Activated CD4-positive, alpha-beta T cell treated with anti-CD3 and anti-CD28 coated beads, Interleukin-2, amount 50 U/mL, for 4 hours (primary cell): ENCODE data around the gene NEO1.

Source experiments
- DNase-seq, 2 experiments: peaks; one replicate each; pipeline ENCODE4 v3.0.0-alpha.2; 2020

NEO1 gene

GRCh38 chr15:73028831-73029451 is 23.3 kb upstream of the NEO1 start:
- DNase-seq, result no peak

- DNase-seq, result no peak
These were observed 22.1 kb upstream of the NEO1 start for GRCh38 chr15:73030122-73030679.

GRCh38 chr15:73031648-73032047 is 20.6 kb upstream of the NEO1 start:
- no peak for DNase-seq

DNA sequence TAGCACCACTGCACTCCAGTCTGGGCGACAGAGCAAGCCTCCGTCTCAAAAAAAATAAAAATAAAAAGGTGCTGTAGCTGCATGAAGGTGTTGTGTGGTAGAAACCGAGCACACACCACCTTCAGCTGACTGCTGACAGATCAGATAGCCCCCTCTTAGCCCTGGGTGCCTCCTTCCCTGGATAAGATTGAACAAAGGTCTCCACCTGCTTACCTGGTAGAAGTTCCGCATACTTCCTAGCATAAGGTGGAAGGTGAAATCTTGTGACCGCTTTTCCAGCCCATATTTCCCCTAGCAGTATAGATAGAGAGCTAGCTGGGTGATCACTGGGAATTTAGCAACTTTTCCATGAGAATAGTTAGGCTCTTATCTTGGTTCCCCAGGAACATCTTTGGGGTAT is 18.7 kb upstream of the NEO1 start:
- no peak for DNase-seq

DNA sequence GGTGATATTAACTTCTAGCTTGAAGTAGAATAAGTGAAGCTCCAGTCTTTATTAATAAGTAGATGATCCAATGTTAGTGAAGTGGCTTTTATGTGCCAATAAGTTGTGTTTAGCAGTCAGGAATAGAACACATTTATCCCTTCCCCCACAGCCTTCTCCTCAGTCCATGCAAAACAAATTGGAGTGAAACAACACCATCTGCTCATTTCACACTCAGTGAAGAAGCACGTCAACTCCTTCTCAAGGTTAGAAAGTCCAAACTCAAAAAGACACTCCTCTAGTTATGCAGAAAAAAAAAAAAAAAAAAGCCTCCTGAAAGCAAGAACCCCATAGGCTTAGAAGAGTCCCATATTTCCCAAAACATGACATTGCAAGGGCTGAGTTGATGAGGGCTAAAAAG is 18.0 kb upstream of the NEO1 start:
- no peak for DNase-seq

- DNase-seq, result no peak
These were observed 17.0 kb upstream of the NEO1 start for GRCh38 chr15:73035221-73035620.

GRCh38 chr15:73038220-73038619 is 14.0 kb upstream of the NEO1 start:
- no peak for DNase-seq

GRCh38 chr15:73046073-73046472 is 6.2 kb upstream of the NEO1 start:
- no peak for DNase-seq

DNA sequence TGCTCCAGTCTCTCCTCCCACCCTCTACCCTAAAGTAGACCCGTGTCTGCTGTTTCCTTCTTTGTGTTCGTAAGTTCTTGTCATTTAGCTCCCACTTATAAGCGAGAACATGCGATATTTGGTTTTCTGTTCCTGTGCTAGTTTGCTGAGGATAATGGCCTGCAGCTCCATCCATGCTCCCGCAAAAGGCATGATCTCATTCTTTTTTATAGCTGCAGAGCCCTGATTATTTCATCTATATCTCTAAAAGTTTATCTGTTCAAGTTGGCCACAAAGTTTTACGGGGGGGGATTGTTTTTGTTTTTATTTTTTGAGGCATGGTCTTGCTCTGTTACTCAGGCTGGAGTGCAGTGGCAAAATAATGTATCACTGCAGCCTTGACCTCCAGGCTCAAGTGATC is 4.4 kb upstream of the NEO1 start:
- DNase-seq, result no peak

GRCh38 chr15:73048624-73049295 is 3.5 kb upstream of the NEO1 start:
- DNase-seq, result no peak

DNA sequence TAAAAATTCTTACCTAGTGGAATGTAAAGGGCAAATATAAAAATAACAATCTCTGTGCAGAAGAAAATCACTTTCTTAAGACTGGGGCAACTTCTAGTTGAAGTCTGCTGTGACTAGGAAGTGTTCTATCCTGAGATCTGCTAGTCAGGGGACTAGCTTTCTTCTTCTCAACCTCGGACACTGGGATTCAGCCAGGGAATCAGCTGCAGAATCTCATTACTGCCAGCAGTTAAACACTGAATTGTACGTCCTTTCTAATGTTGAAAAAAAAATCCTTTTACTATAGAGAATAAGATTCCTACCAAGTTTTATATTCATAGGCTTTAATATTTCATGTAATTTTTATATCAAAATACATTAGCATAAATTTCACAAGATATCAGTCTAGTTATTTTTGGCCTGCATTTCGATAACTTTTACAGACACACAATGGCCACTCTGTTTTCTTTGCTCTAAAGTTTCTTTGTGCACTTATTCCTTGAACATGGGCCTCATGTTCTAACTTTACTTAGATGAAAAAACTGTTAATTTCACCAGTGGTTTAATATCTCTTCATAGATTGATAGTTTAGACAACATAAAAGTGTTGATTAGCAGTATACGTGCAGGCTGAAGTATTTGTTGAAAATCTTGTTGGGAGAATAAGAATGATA is 2.6 kb upstream of the NEO1 start:
- DNase-seq, result no peak

DNA sequence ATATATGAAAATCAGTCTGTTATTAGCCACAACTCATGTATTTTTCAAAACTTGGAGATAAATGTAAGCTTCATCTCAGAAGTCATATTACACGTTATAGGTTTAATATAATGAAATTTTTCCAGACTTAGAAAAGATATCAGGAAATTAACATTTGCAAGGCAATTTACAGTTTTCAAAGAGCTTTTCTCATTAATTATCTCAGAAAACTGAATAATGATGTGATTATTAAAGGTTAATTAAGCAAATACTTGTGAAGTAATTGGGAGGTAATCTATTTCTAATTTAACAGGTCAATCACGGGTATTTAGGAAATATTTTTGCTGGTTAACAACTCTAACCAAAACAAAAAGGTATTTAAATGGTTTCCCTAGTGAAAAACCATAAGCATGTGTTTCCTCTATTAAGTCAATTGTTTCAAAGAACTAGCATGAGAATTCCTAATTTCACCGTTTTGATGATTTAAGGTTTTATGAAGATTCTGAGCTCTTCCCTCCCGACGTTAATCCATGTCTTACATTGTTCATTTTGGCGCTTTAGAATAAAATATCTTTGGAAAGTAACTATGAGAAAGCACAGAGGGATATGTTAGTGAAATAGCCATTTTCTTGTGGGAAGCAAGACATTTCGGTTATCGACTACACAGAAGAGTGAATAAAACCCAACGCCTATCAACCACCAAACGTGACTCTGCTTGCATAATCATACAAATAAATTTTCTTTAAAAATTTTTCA is 1.5 kb upstream of the NEO1 start:
- no peak for DNase-seq

DNA sequence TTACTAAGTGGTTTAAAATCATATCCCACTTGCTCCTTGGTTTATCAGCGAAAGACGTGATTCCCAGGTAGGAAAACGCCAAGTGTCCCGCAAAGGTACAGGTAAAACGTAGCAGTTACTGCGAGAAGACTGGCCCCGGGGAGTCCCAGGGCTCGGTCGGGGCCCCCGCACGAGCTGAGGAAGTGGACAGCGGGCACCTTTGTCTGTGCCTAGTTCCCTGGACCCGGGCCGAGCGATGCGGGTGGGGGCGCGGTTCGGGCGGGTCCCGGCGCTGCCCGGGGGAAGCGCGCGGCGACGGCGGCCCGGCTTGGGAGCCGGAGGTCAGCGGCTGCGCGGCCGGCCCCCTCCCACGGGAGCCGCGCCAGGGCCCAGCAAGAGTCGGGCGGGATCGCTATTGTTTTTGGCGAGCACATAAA is 864 bp upstream of the NEO1 start:
- peak in 1 of 2 experiments; percentile 2 for DNase-seq

DNA sequence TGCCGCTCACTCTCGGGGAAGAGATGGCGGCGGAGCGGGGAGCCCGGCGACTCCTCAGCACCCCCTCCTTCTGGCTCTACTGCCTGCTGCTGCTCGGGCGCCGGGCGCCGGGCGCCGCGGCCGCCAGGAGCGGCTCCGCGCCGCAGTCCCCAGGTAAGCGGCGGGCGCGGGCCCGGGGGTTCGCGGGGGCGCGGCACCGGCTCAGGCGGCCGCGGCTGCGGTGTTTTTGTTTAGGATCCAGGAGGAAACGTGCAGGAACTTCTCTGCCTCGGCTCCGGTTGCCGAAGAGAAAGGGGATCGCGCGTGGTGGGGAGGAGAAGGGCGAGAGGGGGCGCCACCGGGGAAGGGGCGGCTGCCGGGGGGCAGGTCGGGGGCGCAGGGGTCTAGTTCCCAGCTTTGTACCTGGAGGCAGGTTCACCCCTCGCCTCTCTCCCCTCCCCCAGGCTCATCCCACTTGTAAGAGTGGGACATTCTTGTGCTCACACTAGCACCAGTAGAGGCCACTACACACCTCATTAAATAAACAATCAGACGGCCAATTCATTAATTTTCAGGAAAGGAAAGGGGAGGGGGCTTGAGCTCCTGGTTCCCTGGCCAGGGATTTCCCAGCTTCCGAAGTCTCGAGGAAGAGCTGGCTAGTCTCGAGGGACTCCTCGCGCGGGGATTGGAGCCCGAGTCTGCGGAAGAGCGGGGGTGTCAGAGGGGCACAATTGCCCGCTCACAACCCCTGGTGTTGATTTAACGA is 562 bp downstream of the NEO1 start:
- peak; percentile 1 to 11 for DNase-seq

DNA sequence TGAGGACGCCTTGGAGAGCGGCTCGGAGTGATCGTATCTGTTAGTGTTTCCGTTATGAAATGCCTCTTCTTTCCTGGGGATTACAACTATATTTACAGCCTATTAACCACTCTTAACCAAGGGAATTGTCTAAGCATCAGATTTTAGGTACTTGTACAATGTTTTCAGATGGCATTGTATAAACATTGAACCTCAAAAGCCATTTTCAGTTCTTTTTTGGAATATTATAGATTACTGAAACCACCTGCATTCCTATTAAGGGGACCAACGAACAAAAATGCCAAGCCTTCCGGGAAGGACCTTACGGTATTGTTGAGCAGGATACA is 1.1 kb downstream of the NEO1 start:
- no peak for DNase-seq

GRCh38 chr15:73054417-73054953 is 2.2 kb downstream of the NEO1 start:
- DNase-seq, result no peak

GRCh38 chr15:73056460-73056859 is 4.2 kb downstream of the NEO1 start:
- no peak for DNase-seq

DNA sequence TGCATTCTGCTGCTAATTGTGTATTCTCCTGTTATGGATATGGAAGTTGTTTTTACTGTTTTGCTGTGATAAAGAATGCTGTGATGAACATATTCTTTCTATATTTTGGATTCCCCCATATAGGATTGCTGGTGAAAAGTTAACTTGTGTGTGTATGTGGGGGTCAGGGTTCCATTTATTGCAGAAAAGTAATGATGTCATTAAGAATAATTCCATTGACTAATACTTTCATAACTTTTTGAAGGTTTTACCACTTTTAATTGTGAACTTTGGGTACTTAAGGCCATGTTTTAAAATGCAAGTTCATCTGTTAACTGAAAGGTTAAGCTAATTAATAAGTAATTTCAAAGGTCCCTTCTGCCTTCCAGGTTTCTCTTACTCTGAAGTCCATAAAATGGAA is 6.2 kb downstream of the NEO1 start:
- DNase-seq, result no peak

- no peak for DNase-seq
These were observed 12.9 kb downstream of the NEO1 start for GRCh38 chr15:73065114-73065513.

GRCh38 chr15:73069109-73069508 is 16.8 kb downstream of the NEO1 start:
- DNase-seq, result no peak

- no peak for DNase-seq
These were observed 20.6 kb downstream of the NEO1 start for GRCh38 chr15:73072894-73073293.

DNA sequence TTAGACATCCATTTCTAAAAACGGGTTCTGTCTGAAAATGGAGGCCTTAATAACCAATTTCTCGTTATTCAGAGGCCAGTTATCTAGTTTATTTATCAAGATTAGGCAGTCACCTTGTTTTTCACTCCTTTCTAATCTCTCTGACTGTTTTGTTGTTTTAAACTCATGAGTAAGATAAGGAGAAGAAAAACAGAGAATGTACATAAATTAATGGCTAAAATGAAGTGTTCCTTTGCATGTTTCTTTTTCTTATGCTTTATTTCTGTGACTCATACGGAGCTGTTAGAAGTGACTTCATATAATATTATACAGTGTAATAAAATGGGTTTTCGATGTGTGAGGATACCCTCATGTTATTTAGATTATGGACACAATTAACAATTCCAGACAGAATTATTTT is 22.0 kb downstream of the NEO1 start:
- DNase-seq, result no peak
